ENCODE data around the gene RGS5.

DNA sequence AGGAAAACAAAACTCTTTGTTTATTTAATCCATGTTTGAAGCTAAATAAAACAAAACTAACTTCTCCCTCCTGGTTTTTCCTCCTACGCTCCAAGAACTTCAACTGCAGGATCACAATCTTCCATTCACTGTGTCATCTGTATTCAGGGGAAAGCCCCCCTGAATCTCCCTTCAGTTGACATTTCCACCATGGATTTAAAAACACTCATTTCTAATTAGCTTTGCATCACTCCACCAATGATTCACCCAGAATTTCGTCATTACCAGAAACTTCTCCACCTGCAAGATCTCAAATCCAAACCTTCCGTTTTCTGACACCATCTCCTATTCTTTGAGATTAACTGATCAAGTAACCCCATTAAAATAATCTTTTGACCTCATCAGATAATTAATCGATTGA, 10.9 kb upstream of the RGS5 start:
- no peak for TF ChIP-seq POLR2AphosphoS5 (IDR thresholded peaks at IDR 0.05; ENCODE audit: low read depth)
- TF ChIP-seq, protein P1, sequence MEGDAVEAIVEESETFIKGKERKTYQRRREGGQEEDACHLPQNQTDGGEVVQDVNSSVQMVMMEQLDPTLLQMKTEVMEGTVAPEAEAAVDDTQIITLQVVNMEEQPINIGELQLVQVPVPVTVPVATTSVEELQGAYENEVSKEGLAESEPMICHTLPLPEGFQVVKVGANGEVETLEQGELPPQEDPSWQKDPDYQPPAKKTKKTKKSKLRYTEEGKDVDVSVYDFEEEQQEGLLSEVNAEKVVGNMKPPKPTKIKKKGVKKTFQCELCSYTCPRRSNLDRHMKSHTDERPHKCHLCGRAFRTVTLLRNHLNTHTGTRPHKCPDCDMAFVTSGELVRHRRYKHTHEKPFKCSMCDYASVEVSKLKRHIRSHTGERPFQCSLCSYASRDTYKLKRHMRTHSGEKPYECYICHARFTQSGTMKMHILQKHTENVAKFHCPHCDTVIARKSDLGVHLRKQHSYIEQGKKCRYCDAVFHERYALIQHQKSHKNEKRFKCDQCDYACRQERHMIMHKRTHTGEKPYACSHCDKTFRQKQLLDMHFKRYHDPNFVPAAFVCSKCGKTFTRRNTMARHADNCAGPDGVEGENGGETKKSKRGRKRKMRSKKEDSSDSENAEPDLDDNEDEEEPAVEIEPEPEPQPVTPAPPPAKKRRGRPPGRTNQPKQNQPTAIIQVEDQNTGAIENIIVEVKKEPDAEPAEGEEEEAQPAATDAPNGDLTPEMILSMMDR (IDR thresholded peaks at IDR 0.05; ENCODE audit: insufficient read depth, low read length): no peak
- TF ChIP-seq, protein P2, sequence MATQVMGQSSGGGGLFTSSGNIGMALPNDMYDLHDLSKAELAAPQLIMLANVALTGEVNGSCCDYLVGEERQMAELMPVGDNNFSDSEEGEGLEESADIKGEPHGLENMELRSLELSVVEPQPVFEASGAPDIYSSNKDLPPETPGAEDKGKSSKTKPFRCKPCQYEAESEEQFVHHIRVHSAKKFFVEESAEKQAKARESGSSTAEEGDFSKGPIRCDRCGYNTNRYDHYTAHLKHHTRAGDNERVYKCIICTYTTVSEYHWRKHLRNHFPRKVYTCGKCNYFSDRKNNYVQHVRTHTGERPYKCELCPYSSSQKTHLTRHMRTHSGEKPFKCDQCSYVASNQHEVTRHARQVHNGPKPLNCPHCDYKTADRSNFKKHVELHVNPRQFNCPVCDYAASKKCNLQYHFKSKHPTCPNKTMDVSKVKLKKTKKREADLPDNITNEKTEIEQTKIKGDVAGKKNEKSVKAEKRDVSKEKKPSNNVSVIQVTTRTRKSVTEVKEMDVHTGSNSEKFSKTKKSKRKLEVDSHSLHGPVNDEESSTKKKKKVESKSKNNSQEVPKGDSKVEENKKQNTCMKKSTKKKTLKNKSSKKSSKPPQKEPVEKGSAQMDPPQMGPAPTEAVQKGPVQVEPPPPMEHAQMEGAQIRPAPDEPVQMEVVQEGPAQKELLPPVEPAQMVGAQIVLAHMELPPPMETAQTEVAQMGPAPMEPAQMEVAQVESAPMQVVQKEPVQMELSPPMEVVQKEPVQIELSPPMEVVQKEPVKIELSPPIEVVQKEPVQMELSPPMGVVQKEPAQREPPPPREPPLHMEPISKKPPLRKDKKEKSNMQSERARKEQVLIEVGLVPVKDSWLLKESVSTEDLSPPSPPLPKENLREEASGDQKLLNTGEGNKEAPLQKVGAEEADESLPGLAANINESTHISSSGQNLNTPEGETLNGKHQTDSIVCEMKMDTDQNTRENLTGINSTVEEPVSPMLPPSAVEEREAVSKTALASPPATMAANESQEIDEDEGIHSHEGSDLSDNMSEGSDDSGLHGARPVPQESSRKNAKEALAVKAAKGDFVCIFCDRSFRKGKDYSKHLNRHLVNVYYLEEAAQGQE (IDR thresholded peaks at IDR 0.05; ENCODE audit: insufficient replicate concordance, low read depth): no peak

Measured in HL-60 (cell line).